ENCODE measurements around the gene RFX7.

RFX7 gene

DNA sequence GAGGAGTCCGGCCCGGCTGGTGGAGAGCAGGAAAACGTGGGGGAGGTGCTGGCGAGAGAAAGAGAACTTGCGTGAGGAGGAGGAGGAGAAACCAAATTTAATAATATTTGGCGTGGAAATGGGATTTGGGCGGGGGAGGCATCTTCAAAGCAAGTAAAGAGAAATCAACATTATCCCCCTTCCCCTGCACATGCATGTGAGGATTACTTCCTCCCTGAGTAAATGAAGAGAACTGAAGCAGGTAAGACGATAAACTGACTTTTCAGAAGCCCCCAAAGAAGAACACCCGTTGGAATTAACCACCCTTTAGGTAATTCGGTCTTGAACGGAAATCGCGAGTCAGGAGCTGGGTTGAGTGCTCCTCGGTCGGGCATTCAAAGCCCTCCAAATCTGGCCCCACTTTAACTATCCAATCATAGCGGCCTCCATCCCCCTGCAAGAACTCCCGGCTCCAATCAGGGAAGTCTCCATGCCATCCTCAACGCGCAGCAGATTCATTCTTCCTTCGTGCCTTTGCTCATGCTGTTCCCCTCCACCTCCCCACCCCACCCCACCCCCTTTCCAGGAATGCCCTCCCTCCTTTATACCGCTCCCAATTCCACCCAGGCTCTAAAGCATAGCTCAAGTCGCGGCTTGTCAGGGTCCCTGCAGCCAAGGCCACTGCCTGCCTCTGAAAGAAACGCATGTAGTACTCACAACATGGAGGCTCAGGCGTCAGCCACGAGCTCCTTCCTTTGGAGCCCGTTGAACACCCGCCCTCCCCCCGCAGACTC lies 545 bp upstream of the RFX7 start:
- peak; percentile 65 for DNase-seq (ENCODE audit: low read depth)

DNA sequence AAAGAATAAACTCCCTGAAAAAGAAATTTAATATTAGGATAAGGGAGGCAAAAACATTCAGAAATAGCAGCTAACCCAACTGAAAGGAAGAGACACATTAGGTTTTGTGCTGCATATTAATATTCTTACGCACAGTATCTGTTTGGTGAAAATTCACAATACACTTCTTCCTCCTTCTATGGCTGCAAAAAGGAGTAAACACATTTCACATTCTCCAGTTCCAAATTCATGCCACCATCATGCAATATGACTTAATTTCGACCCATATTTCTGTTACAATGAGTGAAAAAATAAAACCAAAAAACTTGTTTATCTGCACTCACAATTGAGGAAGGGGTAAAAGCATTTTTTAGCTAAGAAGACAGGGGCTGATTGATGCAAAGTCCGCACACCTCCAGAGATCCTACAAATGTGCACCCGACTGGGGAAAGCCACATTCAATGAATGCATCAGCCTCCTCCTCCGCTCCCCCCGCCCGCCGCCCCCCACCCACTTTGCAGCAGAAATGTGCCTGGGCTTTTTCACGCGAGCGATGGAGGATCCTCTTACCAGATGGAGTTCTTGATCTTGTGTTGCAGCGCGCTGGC lies 1.0 kb downstream of the RFX7 start:
- DNase-seq (ENCODE audit: low read depth): no peak

DNA sequence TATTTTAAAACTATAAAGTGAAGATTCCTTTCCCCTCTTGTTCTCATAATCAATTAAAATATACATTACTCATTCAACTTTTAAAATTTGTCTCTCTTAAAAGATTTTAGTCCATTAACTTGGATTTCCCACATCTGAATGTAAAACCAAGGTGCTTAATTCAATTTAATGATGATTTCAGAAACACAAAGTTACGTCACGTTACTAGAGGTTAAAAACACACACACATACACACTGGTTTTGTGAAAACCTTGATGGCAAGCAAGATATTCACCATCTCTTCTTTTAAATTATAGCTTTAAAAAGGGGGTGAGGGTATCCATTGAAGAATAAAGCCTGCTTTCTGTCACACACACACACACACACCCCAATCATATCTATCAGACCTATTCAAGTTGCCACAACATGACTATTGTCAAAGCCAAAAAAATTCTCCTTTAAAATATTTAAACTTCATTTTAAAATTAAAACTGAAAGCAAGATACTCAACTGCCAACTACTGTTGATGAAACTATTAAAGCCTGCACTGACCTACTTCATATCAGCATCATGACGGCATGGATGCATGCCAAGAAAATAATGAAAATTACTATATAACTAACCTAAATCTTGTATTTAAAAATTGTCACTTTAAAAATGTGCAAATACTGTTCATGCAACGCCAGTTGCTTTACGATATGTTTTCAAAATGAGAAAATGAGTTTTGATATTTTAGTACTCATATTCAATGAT lies 2.1 kb downstream of the RFX7 start:
- DNase-seq (ENCODE audit: low read depth): no peak

DNA sequence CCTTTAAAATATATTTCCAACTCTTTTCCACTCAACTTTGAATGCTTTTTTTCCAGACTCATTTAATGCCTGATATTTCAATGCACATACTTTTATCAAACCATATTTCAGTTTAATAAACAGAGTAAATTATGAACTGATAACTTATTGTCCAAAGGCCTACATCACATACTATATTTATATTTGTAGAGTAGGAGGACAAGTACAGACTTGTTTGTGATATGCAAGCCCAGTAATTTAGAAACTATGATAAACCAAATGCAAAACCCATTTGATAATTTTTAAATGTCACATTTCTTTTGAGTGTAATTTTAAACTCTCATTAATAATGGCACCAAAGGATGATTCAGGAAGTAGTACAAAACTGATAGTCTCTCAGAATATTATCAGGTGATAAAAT lies 3.3 kb downstream of the RFX7 start:
- DNase-seq (ENCODE audit: low read depth): no peak

DNA sequence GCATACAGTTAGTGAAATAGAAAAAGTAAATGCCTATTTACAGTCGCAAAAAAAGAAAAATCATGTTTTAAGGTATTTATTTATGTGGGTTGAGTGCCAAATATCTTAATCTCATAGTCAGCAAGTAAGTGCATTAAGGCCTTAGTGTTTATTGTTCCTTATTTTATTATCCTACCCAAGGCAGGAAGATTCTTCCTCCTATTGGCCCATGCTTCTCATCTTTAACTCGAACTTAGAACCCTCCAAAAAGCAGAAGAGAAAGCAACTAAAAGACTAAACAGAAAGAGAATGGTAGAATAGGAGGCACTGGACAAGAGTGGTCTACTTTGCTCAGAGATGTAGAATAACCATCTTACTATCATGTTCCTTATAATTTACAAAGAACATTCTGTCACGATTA lies 7.5 kb downstream of the RFX7 start:
- DNase-seq (ENCODE audit: low read depth): no peak

DNA sequence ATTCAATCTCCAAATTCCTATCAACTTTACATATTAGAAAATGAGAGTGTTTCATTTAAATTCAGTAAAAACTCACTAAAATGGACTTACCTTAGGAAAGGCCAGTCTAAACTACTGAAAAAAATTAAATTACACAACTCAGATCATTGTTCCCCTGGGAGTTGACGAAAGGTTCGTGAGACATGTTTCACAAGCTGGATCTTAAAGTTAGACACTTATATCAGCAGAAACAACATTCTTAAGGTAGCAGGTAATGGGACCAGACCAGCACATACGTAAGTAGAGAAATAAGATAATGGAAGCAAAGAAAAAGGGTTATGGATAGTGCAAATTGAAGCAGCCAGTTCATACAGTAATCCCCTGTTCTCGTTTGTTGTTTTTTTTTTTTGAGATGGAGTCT lies 8.9 kb downstream of the RFX7 start:
- DNase-seq (ENCODE audit: low read depth): peak; percentile 64

DNA sequence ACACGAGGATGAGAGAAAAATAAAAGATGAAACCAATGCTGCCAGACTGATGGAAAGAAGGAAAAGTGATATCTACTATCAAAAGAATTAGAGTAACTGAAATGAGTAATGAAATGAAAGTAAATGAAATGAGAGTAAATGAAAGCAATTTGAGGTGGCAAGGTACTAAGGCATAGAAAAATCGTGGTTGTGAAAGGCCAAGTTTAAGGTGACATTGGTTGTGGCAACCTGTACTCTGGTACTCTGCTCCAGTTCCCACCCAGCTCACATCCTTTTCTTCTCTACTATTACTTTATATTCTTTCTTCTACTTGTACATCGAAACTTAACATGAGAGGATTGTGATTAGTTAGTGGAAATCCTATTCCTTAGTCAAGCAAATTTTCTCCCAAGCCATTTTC lies 10.1 kb downstream of the RFX7 start:
- DNase-seq (ENCODE audit: low read depth): no peak

DNA sequence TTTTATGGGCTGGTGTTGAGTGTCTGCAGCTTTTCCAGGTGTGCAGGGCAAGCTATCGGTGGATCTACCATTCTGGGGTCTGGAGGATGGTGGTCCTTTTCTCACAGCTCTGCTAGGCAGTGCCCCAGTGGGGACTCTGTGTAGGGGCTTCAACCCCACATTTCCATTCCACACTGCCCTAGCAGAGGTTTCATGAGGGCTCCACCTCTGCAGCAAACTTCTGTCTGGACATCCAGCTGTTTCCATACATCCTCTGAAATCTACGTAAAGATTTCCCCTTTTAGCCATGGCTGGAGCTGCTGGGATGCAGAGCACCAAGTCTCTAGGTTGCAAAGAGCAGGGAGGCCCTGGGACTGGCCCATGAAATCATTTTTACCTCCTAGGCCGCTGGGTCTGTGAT lies 11.6 kb downstream of the RFX7 start:
- no peak for DNase-seq (ENCODE audit: low read depth)

DNA sequence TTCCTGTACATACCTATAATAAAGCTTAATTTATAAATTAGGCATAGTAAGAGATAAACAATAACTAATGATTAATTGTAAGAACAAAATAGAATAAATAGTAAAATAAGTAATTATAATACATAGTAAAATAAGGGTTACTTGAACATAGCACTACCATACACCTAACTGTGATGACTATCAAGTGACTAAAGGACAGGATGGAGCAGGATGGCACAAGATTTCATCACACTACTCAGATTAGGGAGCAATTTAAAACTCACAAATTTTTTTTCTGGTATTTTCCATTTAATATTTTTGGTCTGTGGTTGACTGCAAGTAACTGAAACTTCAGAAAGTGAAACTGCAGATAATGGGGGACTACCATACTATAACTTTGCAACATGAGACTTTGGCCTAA lies 14.8 kb downstream of the RFX7 start:
- DNase-seq (ENCODE audit: low read depth): no peak

DNA sequence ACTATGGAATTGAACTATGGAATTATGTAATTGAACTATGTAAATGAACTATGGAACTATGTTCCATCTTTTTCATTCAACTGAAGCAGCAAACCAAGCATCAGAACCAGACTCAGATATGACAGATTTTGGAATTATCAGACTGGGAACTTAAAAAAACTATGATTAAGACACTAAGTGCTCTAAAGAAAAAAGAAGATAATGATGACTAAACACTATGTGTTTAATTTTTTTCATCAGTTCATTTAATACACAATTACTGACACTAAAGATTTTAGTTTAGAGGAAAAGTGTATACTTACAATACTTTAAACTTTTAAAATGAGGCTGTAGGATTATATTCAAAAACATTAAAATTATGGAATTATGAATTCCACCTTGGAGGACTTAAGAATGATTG lies 15.3 kb downstream of the RFX7 start:
- DNase-seq (ENCODE audit: low read depth): no peak

DNA sequence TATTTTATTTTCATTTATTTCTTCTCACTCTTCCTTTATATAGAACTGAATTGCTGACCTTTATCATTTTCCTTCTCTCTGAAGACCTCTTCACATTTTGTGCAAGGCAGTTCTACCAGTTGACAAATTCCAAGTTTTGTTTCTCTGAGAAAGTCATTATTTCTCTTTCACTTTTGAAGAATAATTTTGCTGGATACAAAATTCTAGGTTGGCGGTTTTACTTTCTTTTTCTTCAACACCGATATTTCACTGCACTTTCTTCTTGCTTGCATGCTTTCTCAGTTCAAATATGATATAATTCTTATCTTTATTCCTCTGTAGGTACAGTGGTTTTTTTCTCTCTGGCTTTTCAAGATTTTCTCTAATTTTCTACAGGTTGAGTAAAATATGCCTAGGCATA lies 15.9 kb downstream of the RFX7 start:
- no peak for DNase-seq (ENCODE audit: low read depth)

DNA sequence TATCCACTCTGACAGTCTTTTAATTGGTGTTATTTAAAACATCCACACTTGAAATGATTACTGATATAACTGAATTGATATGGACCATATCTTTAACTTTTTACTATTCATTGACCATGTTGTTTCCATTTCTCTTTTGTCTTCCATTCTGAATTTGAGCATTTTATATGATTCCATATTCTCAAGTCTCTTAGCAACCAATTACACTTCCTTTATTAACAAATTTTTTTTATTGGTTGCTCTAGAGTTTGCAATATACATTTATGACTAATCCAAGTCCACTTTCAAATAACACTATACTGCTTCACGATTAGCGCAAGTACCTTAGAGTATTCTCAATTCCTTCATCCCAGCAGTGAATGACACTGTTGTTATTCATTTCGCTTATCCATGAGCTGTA lies 16.4 kb downstream of the RFX7 start:
- no peak for DNase-seq (ENCODE audit: low read depth)

DNA sequence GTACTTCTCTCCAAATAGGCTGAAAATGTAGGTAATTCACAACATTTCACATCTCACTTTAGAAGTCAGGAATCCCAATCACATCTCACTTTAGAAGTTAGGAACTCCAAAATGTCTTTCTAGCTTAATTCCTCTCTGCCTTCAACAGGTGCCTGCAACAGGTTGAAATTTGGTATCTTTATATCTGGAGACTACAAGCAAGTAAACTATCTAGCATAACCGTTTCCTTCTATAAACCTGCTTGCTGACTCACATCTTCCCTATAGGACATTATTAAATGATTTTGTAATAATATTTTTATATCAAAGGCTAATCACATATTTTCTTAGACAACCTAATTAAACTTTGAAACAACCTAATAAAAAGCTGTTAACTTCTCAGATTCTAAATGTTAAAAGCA lies 18.2 kb downstream of the RFX7 start:
- DNase-seq (ENCODE audit: low read depth): no peak

DNA sequence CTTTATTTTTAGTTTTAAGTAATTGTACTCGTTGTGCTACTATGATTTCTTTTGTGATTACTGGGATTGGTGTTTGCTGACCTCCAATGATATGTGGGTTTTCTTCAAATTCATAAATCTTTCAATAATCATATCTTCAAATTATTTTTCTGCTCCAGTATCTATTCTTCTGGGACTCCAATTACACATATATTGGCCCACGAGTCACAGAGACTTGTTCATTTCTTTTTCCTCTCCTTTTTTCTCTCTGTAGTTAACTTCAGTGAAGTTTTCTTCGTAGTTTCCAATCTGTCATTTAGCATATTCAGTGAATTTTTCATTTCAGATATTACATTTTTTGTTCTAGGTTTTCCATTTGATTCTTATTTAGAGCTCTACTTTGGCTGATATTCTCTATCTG lies 21.4 kb downstream of the RFX7 start:
- no peak for DNase-seq (ENCODE audit: low read depth)

DNA sequence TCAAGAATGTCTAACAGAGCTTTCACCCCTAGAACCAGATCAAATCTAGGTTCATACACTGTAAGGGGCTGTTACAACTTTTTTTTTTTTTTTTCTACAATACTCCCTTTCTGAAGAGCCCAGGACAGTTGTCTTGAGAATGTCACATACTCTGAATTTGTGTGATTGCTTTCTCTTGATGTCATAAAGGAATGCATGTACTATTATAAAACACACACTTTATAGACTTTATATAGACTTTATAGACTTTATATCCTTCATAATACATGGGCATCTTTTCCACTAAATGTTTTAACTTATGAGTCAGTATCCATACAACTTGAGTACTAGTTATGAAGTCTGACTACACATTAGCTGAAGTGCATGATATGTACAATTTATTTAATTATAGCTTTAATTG lies 26.3 kb downstream of the RFX7 start:
- no peak for DNase-seq (ENCODE audit: low read depth)

DNA sequence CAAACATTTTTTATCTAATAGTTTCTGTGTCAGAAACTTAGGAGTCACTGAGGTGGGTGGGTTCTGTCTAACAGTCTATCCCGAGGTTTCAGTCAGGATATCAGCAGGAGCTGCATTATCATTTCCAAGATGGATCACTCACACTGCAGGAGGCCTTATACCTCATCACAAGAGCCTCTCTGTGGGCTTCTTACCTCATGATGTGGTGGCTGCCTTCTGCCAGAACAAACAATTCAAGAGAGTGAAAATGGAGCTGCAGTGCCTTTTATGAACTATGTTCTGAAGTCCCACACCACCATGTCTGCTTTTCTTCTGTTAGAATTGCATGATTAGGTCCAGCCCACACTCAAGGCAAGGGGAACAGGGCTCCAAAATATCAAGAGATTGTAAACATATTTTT lies 27.9 kb downstream of the RFX7 start:
- peak; percentile 53 for DNase-seq (ENCODE audit: low read depth)

DNA sequence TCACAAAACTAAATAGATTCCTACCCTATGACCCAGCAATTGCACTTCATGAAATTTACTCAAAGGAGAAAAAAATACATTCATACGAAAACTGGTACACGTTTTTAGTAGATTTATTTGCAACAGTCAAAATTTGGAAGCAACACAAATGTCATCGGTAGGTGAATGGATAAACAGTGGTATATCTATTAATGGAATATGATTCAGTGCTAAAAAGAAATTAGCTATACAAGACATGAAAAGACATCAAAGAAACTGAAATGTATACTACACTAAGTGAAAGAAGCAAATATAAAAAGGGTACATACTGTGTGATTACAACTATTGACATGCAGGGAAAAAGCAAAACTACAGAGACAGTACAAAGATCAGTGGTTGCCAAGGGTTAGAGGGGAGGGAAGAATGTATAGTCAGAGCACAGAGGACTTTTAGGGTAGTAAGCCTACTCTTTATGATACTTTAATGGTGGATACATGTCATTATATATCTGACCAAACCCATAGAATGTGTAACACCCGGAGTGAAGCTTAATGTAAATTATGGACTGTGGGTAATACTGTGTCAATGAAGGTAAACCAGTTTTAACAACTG lies 31.6 kb downstream of the RFX7 start:
- no peak for DNase-seq (ENCODE audit: low read depth)

DNA sequence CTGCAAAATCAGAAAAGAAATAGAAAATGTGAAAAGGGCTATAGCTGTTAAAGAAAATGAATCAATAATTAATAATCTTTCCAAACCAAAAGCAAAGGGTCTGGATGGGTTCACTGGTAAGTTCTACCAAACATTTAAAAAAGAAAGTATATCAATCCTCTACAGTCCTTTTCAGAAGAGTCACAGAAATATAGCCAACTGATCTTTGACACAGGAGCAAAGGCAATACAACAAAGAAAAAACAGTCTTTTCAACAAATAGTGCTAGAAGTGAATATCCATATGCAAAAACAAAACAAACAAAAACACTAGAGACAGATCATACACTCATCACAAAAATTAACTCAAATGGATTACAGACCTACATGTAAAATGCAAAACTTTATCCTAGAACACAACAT lies 32.6 kb downstream of the RFX7 start:
- no peak for DNase-seq (ENCODE audit: low read depth)

DNA sequence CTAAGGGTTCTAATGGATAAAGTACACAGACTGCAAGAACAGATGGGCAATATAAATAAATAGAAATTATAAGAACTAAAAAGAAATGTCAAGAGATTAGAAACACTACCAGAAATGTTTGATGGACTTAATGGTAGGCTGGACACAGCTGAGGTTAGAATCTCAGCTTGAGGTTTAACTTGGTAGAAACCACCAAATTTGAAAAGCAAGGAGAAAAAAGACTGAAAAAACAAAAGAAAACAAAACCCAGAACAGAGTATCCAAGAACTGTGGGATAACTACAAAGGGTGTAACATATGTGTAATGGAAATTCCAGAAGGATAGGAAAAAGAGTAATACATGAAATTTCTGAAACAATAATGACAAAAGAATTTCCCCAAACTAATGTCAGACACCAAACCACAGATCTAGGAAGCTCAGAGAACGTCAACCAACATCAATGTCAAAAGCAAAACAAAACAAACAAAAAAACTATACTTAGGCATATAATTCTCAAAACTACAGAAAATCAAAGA lies 35.0 kb downstream of the RFX7 start:
- DNase-seq (ENCODE audit: low read depth): peak; percentile 30

DNA sequence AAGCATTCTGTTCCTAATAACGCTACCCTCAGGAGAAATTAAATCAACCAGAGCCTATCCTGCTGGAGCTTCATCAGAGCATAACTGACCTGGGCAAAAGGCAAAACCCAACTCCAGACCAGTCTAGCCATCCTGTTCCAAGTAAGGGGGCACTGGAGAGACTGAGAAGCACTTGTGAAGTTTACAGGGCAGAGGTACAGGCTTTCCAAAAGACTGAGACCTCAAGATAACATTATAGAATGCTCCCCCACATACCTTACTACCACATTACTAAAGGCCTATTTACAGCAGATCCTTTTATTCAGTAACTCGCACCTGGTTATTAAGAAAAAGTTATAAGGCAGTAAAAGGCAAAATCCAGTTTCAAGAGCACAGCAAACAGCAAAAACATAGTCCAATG lies 35.5 kb downstream of the RFX7 start:
- peak; percentile 12 for DNase-seq (ENCODE audit: low read depth)

DNA sequence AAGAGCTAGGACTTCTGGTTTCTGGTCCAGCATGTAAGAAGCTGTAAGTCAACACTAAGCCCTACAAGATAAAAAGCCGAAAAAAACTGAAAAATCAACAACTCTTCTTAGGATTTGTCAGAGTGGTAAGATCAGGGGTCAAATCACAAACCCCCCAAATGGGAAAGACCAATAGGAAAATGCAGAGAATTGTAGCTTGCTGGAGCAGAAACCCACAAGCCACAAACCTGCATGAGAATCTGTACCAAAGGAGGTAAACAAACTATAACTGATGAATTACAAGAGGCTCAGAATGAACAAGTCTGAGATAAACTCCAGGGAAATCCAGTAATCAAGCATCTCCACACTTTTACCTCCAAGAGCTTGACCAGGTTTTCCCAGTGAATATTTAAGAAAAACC lies 36.0 kb downstream of the RFX7 start:
- no peak for DNase-seq (ENCODE audit: low read depth)

DNA sequence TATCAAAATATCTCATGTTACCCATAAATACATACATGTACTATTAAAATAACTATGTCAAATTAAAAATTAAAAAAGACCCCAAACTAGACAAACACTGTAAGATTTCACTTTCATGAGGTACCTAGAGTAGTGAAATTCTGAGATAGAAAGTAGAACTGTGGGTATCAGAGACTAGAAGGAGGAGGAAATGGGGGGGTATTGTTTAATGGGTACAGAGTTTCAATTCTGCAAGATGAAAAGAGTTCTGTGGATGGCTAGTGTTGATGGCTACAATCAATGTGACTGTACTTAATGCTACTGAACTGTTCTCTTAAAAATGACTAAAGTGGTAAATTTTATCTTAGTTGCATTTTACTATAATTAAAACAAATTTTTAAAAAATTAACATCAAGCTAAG lies 36.6 kb downstream of the RFX7 start:
- DNase-seq (ENCODE audit: low read depth): no peak

Data from fibroblast of gingiva (primary cell).